CD14-positive monocyte (primary cell): ENCODE data around the gene RNF121. TPM values are rescaled to one million over a fixed set of nuclear protein-coding genes. Genes with fewer than 3 reads are reported as not detected.

Source experiments
- DNase-seq, 3 donors: peaks; one replicate each; pipeline ENCODE4 v3.0.0-alpha.2; 2011 to 2022
- H2AFZ ChIP-seq: 2 replicates; pipeline ENCODE4 v1.6.0; 2012; ENCODE audit warnings: mild to moderate bottlenecking, low read depth, low read length, inconsistent platforms; ENCODE audit not compliant: insufficient read depth, poor library complexity, severe bottlenecking
- H3K27ac ChIP-seq, 2 donors: 1 replicate in 1 of 2; 2 replicates in 1 of 2; pipeline ENCODE4 v1.5.1; 2012 to 2013; ENCODE audit warnings: low read length in 2 of 2, control low read depth in 1 of 2, inconsistent platforms in 1 of 2, low read depth in 1 of 2, mild to moderate bottlenecking in 1 of 2
- H3K27me3 ChIP-seq, 2 donors: one replicate each; pipeline versions ENCODE4 v1.6.0 to v1.6.1; 2011 to 2013; ENCODE audit warnings: low read length in 2 of 2; ENCODE audit not compliant: control insufficient read depth in 2 of 2, insufficient read depth in 2 of 2
- H3K36me3 ChIP-seq, 2 donors: replicated peaks in 1 of 2; 1 replicate in 1 of 2; 2 replicates in 1 of 2; pipeline versions ENCODE4 v1.5.1 to v1.6.1; 2012 to 2013; ENCODE audit warnings: low read length in 2 of 2, control low read depth in 1 of 2, inconsistent platforms in 1 of 2, mild to moderate bottlenecking in 1 of 2; ENCODE audit not compliant: insufficient read depth in 2 of 2, control insufficient read depth in 1 of 2
- H3K4me1 ChIP-seq, 2 donors: 1 replicate in 1 of 2; 2 replicates in 1 of 2; pipeline versions ENCODE4 v1.5.1 to v1.6.1; 2012 to 2013; ENCODE audit warnings: low read length in 2 of 2, control low read depth in 1 of 2, inconsistent platforms in 1 of 2, mild to moderate bottlenecking in 1 of 2, moderate library complexity in 1 of 2; ENCODE audit not compliant: insufficient read depth in 2 of 2, control insufficient read depth in 1 of 2
- H3K4me2 ChIP-seq: replicated peaks from 2 replicates; pipeline ENCODE3; 2012; ENCODE audit warnings: low read length, moderate library complexity, mild to moderate bottlenecking; ENCODE audit not compliant: poor library complexity, severe bottlenecking; ENCODE audit errors: extremely low read depth
- H3K4me3 ChIP-seq, 3 experiments: fragments of 200-600 bp in 1 of 3; sonication (generic) in 1 of 3; replicated peaks in 1 of 3; 1 replicate in 2 of 3; 2 replicates in 1 of 3; pipeline ENCODE4 v1.5.1; 2011 to 2013; ENCODE audit warnings: low read length in 3 of 3, mild to moderate bottlenecking in 3 of 3, control low read depth in 2 of 3, low read depth in 2 of 3, inconsistent platforms in 1 of 3, moderate library complexity in 1 of 3
- H3K79me2 ChIP-seq: 2 replicates; pipeline ENCODE4 v1.6.0; 2012; ENCODE audit warnings: mild to moderate bottlenecking, control low read depth, inconsistent platforms, low read length, moderate library complexity; ENCODE audit not compliant: insufficient read depth
- H3K9ac ChIP-seq: 2 replicates; pipeline ENCODE4 v1.6.0; 2017; ENCODE audit warnings: low read length, mild to moderate bottlenecking; ENCODE audit not compliant: insufficient read depth, poor library complexity, severe bottlenecking
- H3K9me3 ChIP-seq, 2 donors: replicated peaks in 1 of 2; 1 replicate in 1 of 2; 2 replicates in 1 of 2; pipeline versions ENCODE4 v1.5.1 to v1.6.1; 2012 to 2013; ENCODE audit warnings: low read length in 2 of 2, control low read depth in 1 of 2; ENCODE audit not compliant: control insufficient read depth in 1 of 2, insufficient read depth in 1 of 2
- H4K20me1 ChIP-seq: 2 replicates; pipeline ENCODE4 v1.6.0; 2012; ENCODE audit warnings: mild to moderate bottlenecking, low read length, control low read depth, moderate library complexity; ENCODE audit not compliant: insufficient read depth
- H3K27ac Mint-ChIP-seq, 7 donors: one replicate each; pipeline ENCODE4 v1.8.0; 2020; ENCODE audit warnings: mild to moderate bottlenecking in 7 of 7, mixed read lengths in 7 of 7, moderate library complexity in 6 of 7, inconsistent platforms in 2 of 7
- H3K27me3 Mint-ChIP-seq, 3 donors: one replicate each; pipeline ENCODE4 v1.8.0; 2021 to 2022; ENCODE audit warnings: low read depth in 3 of 3, mild to moderate bottlenecking in 3 of 3, mixed read lengths in 3 of 3, moderate library complexity in 3 of 3, inconsistent platforms in 1 of 3
- H3K36me3 Mint-ChIP-seq, 2 donors: one replicate each; pipeline ENCODE4 v1.8.0; 2020; ENCODE audit warnings: mixed read lengths in 2 of 2, inconsistent platforms in 1 of 2, mild to moderate bottlenecking in 1 of 2
- H3K4me1 Mint-ChIP-seq: one replicate; pipeline ENCODE4 v1.8.0; 2020; ENCODE audit warnings: mild to moderate bottlenecking, mixed read lengths
- H3K4me3 Mint-ChIP-seq, 2 donors: one replicate each; pipeline ENCODE4 v1.8.0; 2020; ENCODE audit warnings: mild to moderate bottlenecking in 2 of 2, mixed read lengths in 2 of 2, moderate library complexity in 1 of 2
- H3K9me3 Mint-ChIP-seq, 7 donors: one replicate each; pipeline ENCODE4 v1.8.0; 2020 to 2022; ENCODE audit warnings: mixed read lengths in 7 of 7, mild to moderate bottlenecking in 6 of 7, moderate library complexity in 6 of 7, inconsistent platforms in 2 of 7
- WGBS: methylation state at CpG from one replicate; pipeline ENCODE4 v1.1.5; 2013; ENCODE audit warnings: missing lambda C conversion rate; ENCODE audit not compliant: insufficient coverage; 5-methylcytosine and 5-hydroxymethylcytosine counted together
- intact Hi-C, 2 donors: fragments of 100-400 bp; cut with micrococcal nuclease; formaldehyde crosslinking; loops; one replicate each; pipeline versions ENCODE4 v1.15.0 to v1.15.1; 2023
- polyA plus RNA-seq, 3 donors: library from polyadenylated mRNA; depleted of rRNA in 1 of 3; unstranded in 2 of 3; stranded (reverse) in 1 of 3; fragments of 300-500 nt in 2 of 3; fragments of >200 nt in 1 of 3; fragmentation: Illumina TruSeq in 2 of 3; gene quantifications; 1 replicate in 2 of 3; 2 replicates in 1 of 3; pipeline ENCODE4 v1.2.3, GENCODE V29; 2012 to 2021
- TF ChIP-seq, protein P1 (sequence below): fragments of 200-600 bp; IDR thresholded peaks from one replicate; pipeline ENCODE4 v1.8.0; 2022; ENCODE audit warnings: antibody characterized with exemption, mild to moderate bottlenecking

Gene RNF121
- polyA plus RNA-seq, 3 donors = 7.7 to 25.2 (median 9.2) TPM

DNA sequence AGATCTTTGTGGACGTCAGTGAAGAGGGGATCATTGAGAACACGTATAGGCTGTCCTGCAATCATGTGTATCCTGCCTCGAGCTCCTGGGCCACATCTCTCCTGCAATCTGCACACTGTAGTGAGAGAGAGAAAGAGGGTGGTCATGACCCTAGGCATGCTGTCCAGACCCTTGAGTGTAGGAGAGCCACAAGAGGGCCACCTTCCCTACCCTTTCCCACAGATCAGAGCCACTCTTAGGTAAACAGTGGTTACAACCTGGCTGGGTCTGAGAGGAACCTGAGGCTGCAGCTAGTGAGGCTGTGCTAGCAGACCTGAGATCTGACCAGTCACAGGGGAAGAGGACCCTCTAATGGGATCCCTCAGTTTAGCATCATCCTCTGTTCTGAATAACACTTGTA lies 65.9 kb downstream of the RNF121 start:
- H3K27me3 ChIP-seq = no peaks in the 10 kb centered on the region
- peaks cover 0 to 5% (median 2%) of the 10 kb centered on the region in 3 donors for H3K27me3 Mint-ChIP-seq

GRCh38 chr11:71995726-71996291 lies 67.0 kb downstream of the RNF121 start:
- no peak for DNase-seq
- Histone ChIP-seq H3K4me2 (no peak overlapping the region), H3K4me1 (peaks cover 62 to 67% of the 10 kb centered on the region in 2 donors), H3K36me3 (peaks cover 2 to 13% of the 10 kb centered on the region in 2 donors), H3K9me3 (no peaks in the 10 kb centered on the region), H3K4me3 (no peak overlapping the region), H2AFZ (no peak overlapping the region), H4K20me1 (no peaks in the 10 kb centered on the region), H3K79me2 (no peaks in the 10 kb centered on the region), H3K27ac (peak overlapping the region in 1 of 2 donors; percentile 94), H3K27me3 (no peaks in the 10 kb centered on the region), H3K9ac (no peak overlapping the region)
- H3K4me3 Mint-ChIP-seq = no peak overlapping the region
- H3K4me1 Mint-ChIP-seq = peaks cover 66% of the 10 kb centered on the region
- 100% methylated on average over 2 of the region's 3 CpGs for WGBS
- TF ChIP-seq, protein P1, sequence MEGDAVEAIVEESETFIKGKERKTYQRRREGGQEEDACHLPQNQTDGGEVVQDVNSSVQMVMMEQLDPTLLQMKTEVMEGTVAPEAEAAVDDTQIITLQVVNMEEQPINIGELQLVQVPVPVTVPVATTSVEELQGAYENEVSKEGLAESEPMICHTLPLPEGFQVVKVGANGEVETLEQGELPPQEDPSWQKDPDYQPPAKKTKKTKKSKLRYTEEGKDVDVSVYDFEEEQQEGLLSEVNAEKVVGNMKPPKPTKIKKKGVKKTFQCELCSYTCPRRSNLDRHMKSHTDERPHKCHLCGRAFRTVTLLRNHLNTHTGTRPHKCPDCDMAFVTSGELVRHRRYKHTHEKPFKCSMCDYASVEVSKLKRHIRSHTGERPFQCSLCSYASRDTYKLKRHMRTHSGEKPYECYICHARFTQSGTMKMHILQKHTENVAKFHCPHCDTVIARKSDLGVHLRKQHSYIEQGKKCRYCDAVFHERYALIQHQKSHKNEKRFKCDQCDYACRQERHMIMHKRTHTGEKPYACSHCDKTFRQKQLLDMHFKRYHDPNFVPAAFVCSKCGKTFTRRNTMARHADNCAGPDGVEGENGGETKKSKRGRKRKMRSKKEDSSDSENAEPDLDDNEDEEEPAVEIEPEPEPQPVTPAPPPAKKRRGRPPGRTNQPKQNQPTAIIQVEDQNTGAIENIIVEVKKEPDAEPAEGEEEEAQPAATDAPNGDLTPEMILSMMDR = no peak
- peak overlapping the region in 5 of 7 donors; percentile 78 to 99 (median 96) for H3K27ac Mint-ChIP-seq
- peaks cover 0 to 4% (median 0%) of the 10 kb centered on the region in 7 donors for H3K9me3 Mint-ChIP-seq
- peaks cover 33 to 43% of the 10 kb centered on the region in 2 donors for H3K36me3 Mint-ChIP-seq
- H3K27me3 Mint-ChIP-seq = peaks cover 0 to 3% (median 2%) of the 10 kb centered on the region in 3 donors
- intact Hi-C loops = no loop called here

More for the DNA sequence above, 65.9 kb downstream of the RNF121 start:
- Mint-ChIP-seq H3K9me3 (peaks cover 0 to 3% (median 0%) of the 10 kb centered on the region in 7 donors), H3K4me3 (no peak overlapping the region), H3K36me3 (peaks cover 28 to 39% of the 10 kb centered on the region in 2 donors), H3K27ac (peak overlapping the region in 3 of 7 donors; percentile 16 to 52 (median 47)), H3K4me1 (peaks cover 72% of the 10 kb centered on the region)
- no peaks in the 10 kb centered on the region for H4K20me1 ChIP-seq
- H3K4me2 ChIP-seq = no peak overlapping the region
- TF ChIP-seq, protein P1 = no peak
- no peak overlapping the region for H3K9ac ChIP-seq
- no peak overlapping the region for H3K27ac ChIP-seq
- H3K79me2 ChIP-seq = no peaks in the 10 kb centered on the region
- no peaks in the 10 kb centered on the region for H3K9me3 ChIP-seq
- H3K4me1 ChIP-seq = peaks cover 69 to 71% of the 10 kb centered on the region in 2 donors
- H3K36me3 ChIP-seq = peaks cover 0 to 8% of the 10 kb centered on the region in 2 donors
- no CpG with 5 or more reads among the region's 3 CpGs for WGBS
- no peak overlapping the region for H3K4me3 ChIP-seq
- no peak for DNase-seq
- intact Hi-C loops = no loop called here
- no peak overlapping the region for H2AFZ ChIP-seq
